PC-9 (cell line): ENCODE results near the gene IL4I1. TPM values are rescaled to one million over a fixed set of nuclear protein-coding genes. Genes with fewer than 3 reads are reported as not detected.

Source experiments
- BruUV-seq: library from RNA; stranded (reverse); fragments of 400-500 nt; replicated peaks from 2 replicates; lab custom pipeline; 2021; lab: Mats Ljungman, UMichigan
- CTCF ChIA-PET: fragments of 300-600 bp; sonication (Branson Sonifier 250); formaldehyde crosslinking; loops from one replicate; lab custom pipeline; 2022; ENCODE audit warnings: antibody characterized with exemption; lab: Charles Lee
- POLR2A ChIA-PET: fragments of 300-600 bp; sonication (Branson Sonifier 250); formaldehyde crosslinking; loops from one replicate; lab custom pipeline; 2022; ENCODE audit warnings: antibody characterized with exemption; ENCODE audit not compliant: unreplicated experiment; lab: Charles Lee
- DNase-seq, 2 experiments: peaks; one replicate each; pipeline versions ENCODE4 v3.0.0 to v3.0.0-alpha.2; 2015 to 2022; ENCODE audit warnings: mixed read lengths in 1 of 2
- H2AFZ ChIP-seq: fragments of 200-600 bp; sonication (generic); 2 replicates; pipeline ENCODE4 v1.8.1; 2017; ENCODE audit warnings: antibody characterized with exemption
- H3F3A ChIP-seq: fragments of 200-600 bp; sonication (generic); 2 replicates; pipeline ENCODE4 v1.8.1; 2017; ENCODE audit warnings: antibody characterized with exemption, mild to moderate bottlenecking, low read depth; ENCODE audit not compliant: insufficient read depth
- H3K27ac ChIP-seq: fragments of 200-600 bp; sonication (generic); 2 replicates; pipeline ENCODE4 v1.6.1; 2016; ENCODE audit warnings: mixed run types
- H3K27me3 ChIP-seq: fragments of 200-600 bp; sonication (generic); 2 replicates; pipeline ENCODE4 v1.6.1; 2016; ENCODE audit warnings: low read depth, mixed run types; ENCODE audit not compliant: insufficient read depth
- H3K36me3 ChIP-seq: fragments of 200-600 bp; sonication (generic); 2 replicates; pipeline ENCODE4 v1.6.1; 2016; ENCODE audit warnings: low read depth, mixed run types
- H3K4me1 ChIP-seq: fragments of 200-600 bp; sonication (generic); replicated peaks from 2 replicates; pipeline ENCODE4 v1.6.1; 2016; ENCODE audit warnings: mixed run types; ENCODE audit not compliant: insufficient read depth
- H3K4me2 ChIP-seq: fragments of 200-600 bp; sonication (generic); 2 replicates; pipeline ENCODE4 v1.6.1; 2017; ENCODE audit warnings: mixed run types
- H3K4me3 ChIP-seq: fragments of 200-600 bp; sonication (generic); 2 replicates; pipeline ENCODE4 v1.6.1; 2016; ENCODE audit warnings: mixed run types
- H3K79me2 ChIP-seq: fragments of 200-600 bp; sonication (generic); 2 replicates; pipeline ENCODE4 v1.6.1; 2017; ENCODE audit warnings: low read depth, mixed run types
- H3K9me2 ChIP-seq: fragments of 200-600 bp; sonication (generic); 2 replicates; pipeline ENCODE4 v1.8.1; 2017; ENCODE audit warnings: mild to moderate bottlenecking; ENCODE audit not compliant: insufficient read depth
- H3K9me3 ChIP-seq: fragments of 200-600 bp; sonication (generic); 2 replicates; pipeline ENCODE4 v1.8.1; 2016; ENCODE audit warnings: low read depth; ENCODE audit not compliant: insufficient read depth
- H4K20me1 ChIP-seq: fragments of 200-600 bp; sonication (generic); 2 replicates; pipeline ENCODE4 v1.8.1; 2017; ENCODE audit not compliant: insufficient read depth
- EZH2 ChIP-seq: fragments of 200-600 bp; sonication (generic); IDR thresholded peaks from 2 replicates; pipeline ENCODE4 v1.8.0; 2017; ENCODE audit warnings: antibody characterized with exemption, low read depth
- intact Hi-C: fragments of 100-400 bp; cut with micrococcal nuclease; formaldehyde crosslinking; loops from one replicate; pipeline ENCODE4 v1.10.0; 2022; ENCODE audit not compliant: unreplicated experiment
- total RNA-seq: library from RNA; stranded (reverse); gene quantifications from 2 replicates; pipeline ENCODE4 v1.2.3, GENCODE V29; 2021
- TF ChIP-seq, protein P1 (sequence below): fragments of 200-600 bp; sonication (generic); conservative IDR thresholded peaks from 2 replicates; pipeline ENCODE4 v1.6.1; 2017; ENCODE audit warnings: mixed run types, antibody characterized with exemption, mild to moderate bottlenecking, moderate library complexity

The IL4I1 gene
- total RNA-seq, 1 experiment from 2014 or later: not detected

DNA sequence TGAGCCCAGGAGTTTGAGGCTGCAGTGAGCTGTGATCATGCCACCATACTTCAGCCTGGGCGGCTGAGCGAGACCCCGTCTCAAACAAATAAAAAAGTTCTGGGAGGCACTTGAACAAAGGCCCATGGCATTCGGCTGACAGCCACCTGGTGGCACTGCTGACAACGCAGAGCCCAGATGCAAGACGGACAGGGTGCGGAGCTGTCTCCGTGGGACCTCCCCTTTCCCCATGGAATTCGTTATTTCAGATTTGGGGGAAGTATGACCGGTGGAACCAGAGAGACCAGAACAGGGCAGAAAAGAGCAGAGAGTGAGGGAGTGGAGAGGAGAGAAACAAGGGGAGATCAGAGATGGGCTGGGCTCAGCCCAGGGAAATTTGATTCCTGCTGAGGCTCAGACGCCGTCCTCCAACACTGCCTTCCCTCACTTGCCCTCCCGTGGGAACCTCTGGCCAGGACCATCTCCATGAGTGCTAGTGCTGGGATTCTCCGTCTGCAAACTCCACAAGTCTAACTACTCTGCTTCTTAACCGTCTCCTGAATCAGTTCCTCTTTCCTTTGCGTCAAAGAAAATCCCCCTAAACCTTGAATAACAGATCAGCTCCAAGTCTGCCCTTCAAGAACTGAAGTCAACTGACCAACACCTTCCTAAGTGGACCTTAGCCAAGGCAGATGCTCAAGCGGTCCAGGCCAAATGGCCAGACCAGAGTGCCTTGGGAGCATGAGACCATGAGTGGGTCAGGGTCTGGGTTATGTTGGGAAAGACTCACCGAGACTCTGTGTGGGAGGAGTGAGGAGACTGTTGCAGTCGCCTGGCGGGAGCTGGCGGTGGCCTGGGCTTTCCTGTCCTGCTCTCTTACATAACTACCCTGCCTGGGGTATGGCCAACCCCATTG lies 20.4 kb upstream of the IL4I1 start:
- Histone ChIP-seq H3K36me3 (peaks cover 49% of the 10 kb centered on the region), H3K4me2 (no peak overlapping the region), H3K9me2 (no peaks in the 10 kb centered on the region), H3K4me1 (no peaks in the 10 kb centered on the region), H3K4me3 (no peak overlapping the region), H3K79me2 (peaks cover 50% of the 10 kb centered on the region), H2AFZ (no peak overlapping the region), H3F3A (peaks cover 29% of the 10 kb centered on the region), H3K9me3 (no peaks in the 10 kb centered on the region), H4K20me1 (peaks cover 77% of the 10 kb centered on the region), H3K27me3 (no peaks in the 10 kb centered on the region), H3K27ac (no peak overlapping the region)
- TF ChIP-seq, protein P1, sequence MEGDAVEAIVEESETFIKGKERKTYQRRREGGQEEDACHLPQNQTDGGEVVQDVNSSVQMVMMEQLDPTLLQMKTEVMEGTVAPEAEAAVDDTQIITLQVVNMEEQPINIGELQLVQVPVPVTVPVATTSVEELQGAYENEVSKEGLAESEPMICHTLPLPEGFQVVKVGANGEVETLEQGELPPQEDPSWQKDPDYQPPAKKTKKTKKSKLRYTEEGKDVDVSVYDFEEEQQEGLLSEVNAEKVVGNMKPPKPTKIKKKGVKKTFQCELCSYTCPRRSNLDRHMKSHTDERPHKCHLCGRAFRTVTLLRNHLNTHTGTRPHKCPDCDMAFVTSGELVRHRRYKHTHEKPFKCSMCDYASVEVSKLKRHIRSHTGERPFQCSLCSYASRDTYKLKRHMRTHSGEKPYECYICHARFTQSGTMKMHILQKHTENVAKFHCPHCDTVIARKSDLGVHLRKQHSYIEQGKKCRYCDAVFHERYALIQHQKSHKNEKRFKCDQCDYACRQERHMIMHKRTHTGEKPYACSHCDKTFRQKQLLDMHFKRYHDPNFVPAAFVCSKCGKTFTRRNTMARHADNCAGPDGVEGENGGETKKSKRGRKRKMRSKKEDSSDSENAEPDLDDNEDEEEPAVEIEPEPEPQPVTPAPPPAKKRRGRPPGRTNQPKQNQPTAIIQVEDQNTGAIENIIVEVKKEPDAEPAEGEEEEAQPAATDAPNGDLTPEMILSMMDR: peak; percentile 34; the same call in 1 of the 2 replicates
- no peak for TF ChIP-seq EZH2
- POLR2A ChIA-PET: no interaction called here
- DNase-seq: no peak
- intact Hi-C loops: no loop called here
- CTCF ChIA-PET: no interaction called here
- no TSS peak for BruUV-seq

DNA sequence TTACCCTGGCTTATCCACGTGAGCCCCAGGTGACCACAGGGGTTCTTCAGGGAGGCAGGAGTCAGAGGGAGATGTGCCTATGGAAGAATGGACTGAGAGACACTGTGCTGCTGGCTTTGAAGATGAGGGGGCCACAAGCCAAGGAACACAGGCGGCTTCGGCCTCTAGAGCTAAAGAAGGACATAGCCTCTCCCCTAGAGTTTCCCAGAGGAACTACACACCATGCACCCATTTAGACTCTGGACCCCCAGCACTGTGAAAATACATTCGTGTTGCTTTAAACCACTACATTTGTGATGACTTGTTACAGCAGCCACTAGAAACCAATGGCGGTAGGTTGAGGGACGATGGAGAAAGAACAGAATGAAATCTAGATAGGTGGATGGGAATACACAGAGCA lies 18.6 kb upstream of the IL4I1 start:
- Histone ChIP-seq H3K79me2 (peaks cover 41% of the 10 kb centered on the region), H3K27me3 (no peaks in the 10 kb centered on the region), H3K9me3 (no peaks in the 10 kb centered on the region), H2AFZ (no peak overlapping the region), H3F3A (peaks cover 33% of the 10 kb centered on the region), H3K36me3 (peaks cover 49% of the 10 kb centered on the region), H3K9me2 (no peaks in the 10 kb centered on the region), H4K20me1 (peaks cover 64% of the 10 kb centered on the region), H3K4me1 (no peaks in the 10 kb centered on the region), H3K4me3 (no peak overlapping the region), H3K4me2 (no peak overlapping the region), H3K27ac (no peak overlapping the region)
- POLR2A ChIA-PET: interaction anchor here (0.6 kb wide), 1 partner anchor 323 kb away, joined by 6 read pairs; no protein-coding TSS in a partner anchor
- intact Hi-C loops: no loop called here
- TF ChIP-seq, protein P1: peak; percentile 34; the same call in 1 of the 2 replicates
- TF ChIP-seq EZH2: no peak
- DNase-seq: no peak
- BruUV-seq: no TSS peak
- CTCF ChIA-PET: no interaction called here

DNA sequence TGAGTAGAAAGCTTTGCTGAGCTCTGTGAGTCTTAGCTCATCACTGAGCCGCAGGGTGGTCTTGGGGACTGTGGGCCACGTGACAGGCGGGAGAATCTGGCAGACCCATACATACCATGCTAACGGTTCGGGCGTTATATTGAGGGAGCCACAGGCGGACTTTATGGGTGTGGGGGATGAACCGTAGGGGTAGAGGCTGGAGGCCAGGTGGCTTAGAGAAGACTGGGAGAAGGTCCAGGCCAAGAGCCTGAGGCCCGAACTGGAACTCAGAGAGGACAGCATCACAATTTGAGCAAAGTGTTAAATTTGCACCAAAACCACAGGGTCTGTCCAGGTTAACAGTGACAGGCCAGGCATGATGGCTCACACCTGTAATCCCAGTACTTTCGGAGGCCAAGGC lies 17.0 kb upstream of the IL4I1 start:
- Histone ChIP-seq H3K9me3 (no peaks in the 10 kb centered on the region), H3K4me2 (no peak overlapping the region), H3K27me3 (no peaks in the 10 kb centered on the region), H3K4me1 (no peaks in the 10 kb centered on the region), H3K9me2 (no peaks in the 10 kb centered on the region), H4K20me1 (peaks cover 54% of the 10 kb centered on the region), H3K36me3 (peaks cover 48% of the 10 kb centered on the region), H3F3A (peaks cover 20% of the 10 kb centered on the region; the same call in 1 of the 2 replicates), H3K4me3 (no peak overlapping the region), H3K27ac (no peak overlapping the region), H2AFZ (no peak overlapping the region), H3K79me2 (peaks cover 28% of the 10 kb centered on the region)
- no TSS peak for BruUV-seq
- ChIA-PET CTCF (no interaction called here), POLR2A (no interaction called here)
- intact Hi-C loops: no loop called here
- no peak for DNase-seq
- TF ChIP-seq EZH2: no peak
